ENCODE results near the gene RNF10. TPM values are rescaled to one million over a fixed set of nuclear protein-coding genes. Genes with fewer than 3 reads are reported as not detected.

RNF10 gene
- total and polyA plus RNA-seq, 10 donors, result 101 to 428 (median 227) TPM

DNA sequence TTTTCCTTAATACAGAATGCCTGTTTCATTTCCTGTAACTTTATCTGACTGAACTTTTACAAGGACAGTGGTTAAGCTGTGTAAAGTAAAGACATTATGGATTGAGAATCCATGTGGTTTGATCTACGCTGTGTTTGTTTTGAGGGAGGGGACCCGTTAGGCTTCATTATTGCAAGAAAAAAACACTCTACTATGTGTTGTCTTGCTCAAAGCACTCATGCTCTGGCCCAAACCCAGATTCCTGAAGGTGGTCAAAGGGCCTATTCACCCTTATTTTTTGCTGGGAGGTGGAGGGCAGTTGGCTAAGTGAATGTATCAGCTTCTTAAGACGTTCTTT lies 11.9 kb downstream of the RNF10 start:
- DNase-seq, result no peak
- Histone ChIP-seq H3K9me3 (no peaks in the 10 kb centered on the region), H3K27ac (peak overlapping the region in 4 of 8 donors; percentile 27 to 39 (median 37)), H3K27me3 (replicated peaks in 1 of 7) (no peaks in the 10 kb centered on the region), H3K4me1 (peaks cover 11 to 100% (median 83%) of the 10 kb centered on the region in 6 donors), H3K4me3 (no peak overlapping the region), H3K36me3 (peaks cover 0 to 99% (median 40%) of the 10 kb centered on the region in 6 donors)
- TF ChIP-seq POLR2A (IDR thresholded peaks at IDR 0.05) (no peak), POLR2AphosphoS5 (IDR thresholded peaks at IDR 0.05) (no peak)
- TF ChIP-seq, protein P1, sequence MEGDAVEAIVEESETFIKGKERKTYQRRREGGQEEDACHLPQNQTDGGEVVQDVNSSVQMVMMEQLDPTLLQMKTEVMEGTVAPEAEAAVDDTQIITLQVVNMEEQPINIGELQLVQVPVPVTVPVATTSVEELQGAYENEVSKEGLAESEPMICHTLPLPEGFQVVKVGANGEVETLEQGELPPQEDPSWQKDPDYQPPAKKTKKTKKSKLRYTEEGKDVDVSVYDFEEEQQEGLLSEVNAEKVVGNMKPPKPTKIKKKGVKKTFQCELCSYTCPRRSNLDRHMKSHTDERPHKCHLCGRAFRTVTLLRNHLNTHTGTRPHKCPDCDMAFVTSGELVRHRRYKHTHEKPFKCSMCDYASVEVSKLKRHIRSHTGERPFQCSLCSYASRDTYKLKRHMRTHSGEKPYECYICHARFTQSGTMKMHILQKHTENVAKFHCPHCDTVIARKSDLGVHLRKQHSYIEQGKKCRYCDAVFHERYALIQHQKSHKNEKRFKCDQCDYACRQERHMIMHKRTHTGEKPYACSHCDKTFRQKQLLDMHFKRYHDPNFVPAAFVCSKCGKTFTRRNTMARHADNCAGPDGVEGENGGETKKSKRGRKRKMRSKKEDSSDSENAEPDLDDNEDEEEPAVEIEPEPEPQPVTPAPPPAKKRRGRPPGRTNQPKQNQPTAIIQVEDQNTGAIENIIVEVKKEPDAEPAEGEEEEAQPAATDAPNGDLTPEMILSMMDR (IDR thresholded peaks at IDR 0.05 in 8 of 11, conservative IDR thresholded peaks at IDR 0.05 in 3 of 11), result no peak
- WGBS, 5 donors, result 66 to 88% (median 78%) methylated on average over 3 of the region's 3 CpGs
- intact Hi-C loops (cut with DNase I; ENCODE audit: low total_unique reads), result no loop called here

DNA sequence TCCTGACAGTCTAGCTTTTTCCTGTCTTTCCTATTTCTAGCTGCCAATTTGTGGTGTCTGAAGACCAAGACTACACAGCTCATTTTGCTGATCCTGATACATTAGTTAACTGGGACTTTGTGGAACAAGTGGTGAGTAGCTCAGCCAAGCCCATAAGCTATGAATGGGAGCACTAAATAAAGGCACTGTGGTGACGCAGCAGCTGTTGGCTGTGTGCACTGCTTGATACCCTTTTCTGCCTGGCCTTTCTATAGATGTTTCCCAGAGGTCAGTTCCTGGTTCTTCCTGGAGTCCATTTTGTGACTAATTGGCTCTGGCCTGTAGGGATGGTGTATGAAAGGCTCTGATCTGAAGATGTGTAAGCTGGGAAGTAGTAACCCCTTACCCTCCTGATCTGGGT lies 20.5 kb downstream of the RNF10 start:
- DNase-seq, result no peak
- TF ChIP-seq POLR2AphosphoS5 (IDR thresholded peaks at IDR 0.05) (no peak), POLR2A (IDR thresholded peaks at IDR 0.05) (no peak)
- TF ChIP-seq, protein P1 (IDR thresholded peaks at IDR 0.05 in 8 of 11, conservative IDR thresholded peaks at IDR 0.05 in 3 of 11), result no peak
- Histone ChIP-seq H3K27ac (peak overlapping the region in 1 of 8 donors; percentile 27), H3K4me3 (no peak overlapping the region), H3K9me3 (no peaks in the 10 kb centered on the region), H3K36me3 (peaks cover 2 to 100% (median 73%) of the 10 kb centered on the region in 6 donors), H3K27me3 (replicated peaks in 1 of 7) (no peaks in the 10 kb centered on the region), H3K4me1 (peaks cover 7 to 55% (median 36%) of the 10 kb centered on the region in 6 donors)
- WGBS, 5 donors, result 88 to 100% (median 92%) methylated on average over 1 of the region's 1 CpG
- intact Hi-C loops (cut with DNase I; ENCODE audit: low total_unique reads), result no loop called here

DNA sequence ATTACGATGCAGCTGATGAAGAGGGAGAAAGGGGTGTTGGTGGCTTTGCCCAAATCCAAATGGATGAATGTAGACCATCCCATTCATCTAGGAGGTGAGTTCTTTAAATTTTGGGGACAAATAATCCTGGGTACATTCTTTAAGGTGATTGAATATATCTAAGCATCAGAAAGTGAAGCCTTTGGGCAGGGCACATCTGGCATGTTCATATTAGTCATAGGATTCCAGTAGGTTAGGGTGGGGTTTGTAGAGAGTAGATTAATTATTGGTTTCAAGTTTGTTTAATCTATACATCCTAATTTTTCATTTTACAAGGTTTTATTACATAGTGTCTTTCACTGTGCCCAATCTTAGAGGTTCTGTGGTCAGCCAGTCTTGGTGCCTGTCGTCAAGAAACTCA lies 23.4 kb downstream of the RNF10 start:
- no peak for DNase-seq
- no peaks in the 10 kb centered on the region for H3K9me3 ChIP-seq
- WGBS, 5 donors, result 93 to 100% (median 98%) methylated on average over 2 of the region's 2 CpGs
- no peak for TF ChIP-seq POLR2AphosphoS5 (IDR thresholded peaks at IDR 0.05)
- TF ChIP-seq, protein P1 (IDR thresholded peaks at IDR 0.05 in 8 of 11, conservative IDR thresholded peaks at IDR 0.05 in 3 of 11), result no peak
- TF ChIP-seq POLR2A (IDR thresholded peaks at IDR 0.05), result no peak
- no peak overlapping the region for H3K4me3 ChIP-seq
- intact Hi-C loops (cut with DNase I; ENCODE audit: low total_unique reads), result no loop called here
- H3K27ac ChIP-seq, result no peak overlapping the region
- H3K4me1 ChIP-seq, result peaks cover 0 to 26% (median 10%) of the 10 kb centered on the region in 6 donors
- peaks cover 6 to 100% (median 89%) of the 10 kb centered on the region in 6 donors for H3K36me3 ChIP-seq
- no peaks in the 10 kb centered on the region for H3K27me3 ChIP-seq (replicated peaks in 1 of 7)

DNA sequence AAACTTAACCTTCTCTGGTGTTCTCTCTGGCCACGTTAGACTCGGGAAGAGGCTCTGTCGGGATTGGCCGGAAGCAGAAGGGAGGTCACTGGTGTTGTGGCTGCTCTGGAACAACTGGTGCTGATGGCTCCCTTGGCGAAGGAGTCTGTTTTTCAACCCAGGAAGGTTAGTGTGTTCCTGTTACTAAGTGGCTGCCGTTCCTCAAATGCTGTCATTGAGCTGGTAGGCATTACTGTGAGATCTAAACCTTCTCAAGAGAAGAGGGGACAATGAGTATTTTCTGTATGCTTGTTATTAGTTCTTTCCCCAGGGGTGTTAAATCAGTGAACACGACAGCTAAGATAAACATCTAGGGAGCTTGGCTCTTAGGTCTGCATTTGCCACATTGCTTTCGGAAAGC lies 28.8 kb downstream of the RNF10 start:
- H3K27me3 ChIP-seq (replicated peaks in 1 of 7), result no peaks in the 10 kb centered on the region
- no peak for TF ChIP-seq POLR2A (IDR thresholded peaks at IDR 0.05)
- TF ChIP-seq POLR2AphosphoS5 (IDR thresholded peaks at IDR 0.05), result peak in 2 of 3 donors; percentile 18 to 28
- TF ChIP-seq, protein P1 (IDR thresholded peaks at IDR 0.05 in 8 of 11, conservative IDR thresholded peaks at IDR 0.05 in 3 of 11), result no peak
- intact Hi-C loops (cut with DNase I; ENCODE audit: low total_unique reads), result no loop called here
- H3K4me3 ChIP-seq, result no peak overlapping the region
- no peak for DNase-seq
- WGBS, 5 donors, result 74 to 86% (median 82%) methylated on average over 8 of the region's 8 CpGs
- peaks cover 0 to 6% (median 2%) of the 10 kb centered on the region in 6 donors for H3K4me1 ChIP-seq
- peak overlapping the region in 2 of 8 donors; percentile 2 to 14 for H3K27ac ChIP-seq
- peaks cover 4 to 100% (median 95%) of the 10 kb centered on the region in 6 donors for H3K36me3 ChIP-seq
- no peaks in the 10 kb centered on the region for H3K9me3 ChIP-seq
